ENCODE data around the gene BIRC2.

BIRC2 gene

DNA sequence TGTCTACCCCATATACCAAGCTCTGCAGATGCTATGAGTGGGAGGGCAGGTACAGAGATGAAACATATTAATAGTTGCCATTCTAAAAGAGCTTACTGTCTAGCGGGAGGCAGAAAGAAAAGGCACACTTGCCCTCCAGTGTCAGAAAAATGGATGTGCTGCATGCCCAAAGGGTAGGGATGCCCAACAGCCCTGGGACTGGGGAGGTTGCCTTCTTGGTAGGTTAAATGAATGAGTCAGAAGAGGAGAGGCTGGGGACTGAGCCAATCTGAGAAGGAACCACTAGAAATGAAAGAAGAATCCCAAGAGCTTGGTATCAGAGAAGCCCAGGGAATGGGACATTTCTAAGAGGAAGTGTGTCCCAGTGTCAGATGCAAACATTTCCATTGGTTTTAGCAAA lies 28.5 kb upstream of the BIRC2 start:
- no peak for TF ChIP-seq FOXP2 (optimal IDR thresholded peaks at IDR 0.05; ENCODE audit: borderline replicate concordance, extremely low read depth, extremely low read length, insufficient read depth)
- no peak for TF ChIP-seq SIN3A (IDR thresholded peaks at IDR 0.05; ENCODE audit: borderline replicate concordance, insufficient read depth, low read length)
- no peak for TF ChIP-seq TAF1 (IDR thresholded peaks at IDR 0.05; ENCODE audit: borderline replicate concordance, insufficient read depth, low read length)
- TF ChIP-seq, protein P1, sequence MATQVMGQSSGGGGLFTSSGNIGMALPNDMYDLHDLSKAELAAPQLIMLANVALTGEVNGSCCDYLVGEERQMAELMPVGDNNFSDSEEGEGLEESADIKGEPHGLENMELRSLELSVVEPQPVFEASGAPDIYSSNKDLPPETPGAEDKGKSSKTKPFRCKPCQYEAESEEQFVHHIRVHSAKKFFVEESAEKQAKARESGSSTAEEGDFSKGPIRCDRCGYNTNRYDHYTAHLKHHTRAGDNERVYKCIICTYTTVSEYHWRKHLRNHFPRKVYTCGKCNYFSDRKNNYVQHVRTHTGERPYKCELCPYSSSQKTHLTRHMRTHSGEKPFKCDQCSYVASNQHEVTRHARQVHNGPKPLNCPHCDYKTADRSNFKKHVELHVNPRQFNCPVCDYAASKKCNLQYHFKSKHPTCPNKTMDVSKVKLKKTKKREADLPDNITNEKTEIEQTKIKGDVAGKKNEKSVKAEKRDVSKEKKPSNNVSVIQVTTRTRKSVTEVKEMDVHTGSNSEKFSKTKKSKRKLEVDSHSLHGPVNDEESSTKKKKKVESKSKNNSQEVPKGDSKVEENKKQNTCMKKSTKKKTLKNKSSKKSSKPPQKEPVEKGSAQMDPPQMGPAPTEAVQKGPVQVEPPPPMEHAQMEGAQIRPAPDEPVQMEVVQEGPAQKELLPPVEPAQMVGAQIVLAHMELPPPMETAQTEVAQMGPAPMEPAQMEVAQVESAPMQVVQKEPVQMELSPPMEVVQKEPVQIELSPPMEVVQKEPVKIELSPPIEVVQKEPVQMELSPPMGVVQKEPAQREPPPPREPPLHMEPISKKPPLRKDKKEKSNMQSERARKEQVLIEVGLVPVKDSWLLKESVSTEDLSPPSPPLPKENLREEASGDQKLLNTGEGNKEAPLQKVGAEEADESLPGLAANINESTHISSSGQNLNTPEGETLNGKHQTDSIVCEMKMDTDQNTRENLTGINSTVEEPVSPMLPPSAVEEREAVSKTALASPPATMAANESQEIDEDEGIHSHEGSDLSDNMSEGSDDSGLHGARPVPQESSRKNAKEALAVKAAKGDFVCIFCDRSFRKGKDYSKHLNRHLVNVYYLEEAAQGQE (IDR thresholded peaks at IDR 0.05; ENCODE audit: insufficient read depth in 1 of 2, low read depth in 2 of 2, low read length in 2 of 2), result no peak
- no peak for TF ChIP-seq POLR2AphosphoS5 (IDR thresholded peaks at IDR 0.05; ENCODE audit: low read depth, low read length)

DNA sequence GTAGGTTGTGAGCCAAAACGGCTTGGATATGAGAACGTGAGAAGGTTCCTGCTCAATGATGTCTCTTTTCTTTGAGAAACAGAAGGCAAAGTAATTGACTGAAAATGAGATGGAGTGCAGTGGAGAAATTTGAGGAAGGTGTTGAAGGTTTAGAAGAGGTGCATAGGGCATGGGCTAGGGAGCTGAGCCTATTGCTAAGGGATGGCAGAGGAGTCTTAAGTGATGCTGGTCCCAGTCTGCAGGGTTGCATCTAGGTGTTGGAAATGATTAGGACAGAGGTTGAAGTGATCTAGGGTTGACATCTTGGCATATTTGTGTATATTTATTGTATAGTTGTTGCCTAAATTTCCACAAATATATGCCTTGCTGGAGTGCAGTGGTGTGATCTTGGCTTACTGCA lies 27.5 kb upstream of the BIRC2 start:
- no peak for TF ChIP-seq TAF1 (IDR thresholded peaks at IDR 0.05; ENCODE audit: borderline replicate concordance, insufficient read depth, low read length)
- TF ChIP-seq POLR2AphosphoS5 (IDR thresholded peaks at IDR 0.05; ENCODE audit: low read depth, low read length), result no peak
- TF ChIP-seq SIN3A (IDR thresholded peaks at IDR 0.05; ENCODE audit: borderline replicate concordance, insufficient read depth, low read length), result no peak
- TF ChIP-seq, protein P1 (IDR thresholded peaks at IDR 0.05; ENCODE audit: insufficient read depth in 1 of 2, low read depth in 2 of 2, low read length in 2 of 2), result no peak
- no peak for TF ChIP-seq FOXP2 (optimal IDR thresholded peaks at IDR 0.05; ENCODE audit: borderline replicate concordance, extremely low read depth, extremely low read length, insufficient read depth)

DNA sequence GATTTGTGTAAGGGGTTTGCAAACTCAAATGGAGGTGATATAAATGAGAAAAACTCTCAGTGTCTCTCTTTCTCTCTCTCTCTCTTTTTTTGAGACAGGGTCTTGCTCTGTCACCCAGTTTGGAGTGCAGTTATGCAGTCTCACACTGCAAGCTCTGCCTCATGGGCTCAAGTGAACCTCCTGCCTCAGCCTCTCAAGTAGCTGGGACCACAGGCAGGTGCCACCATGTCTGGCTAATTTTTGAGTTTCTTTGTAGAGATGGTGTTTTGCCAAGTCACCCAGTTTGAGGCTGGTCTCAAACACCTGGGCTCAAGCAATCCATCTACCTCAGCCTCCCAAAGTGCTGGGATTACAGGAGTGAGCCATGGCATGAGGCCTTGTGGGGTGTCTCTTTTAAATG lies 26.8 kb upstream of the BIRC2 start:
- TF ChIP-seq, protein P1 (IDR thresholded peaks at IDR 0.05; ENCODE audit: insufficient read depth in 1 of 2, low read depth in 2 of 2, low read length in 2 of 2), result no peak
- TF ChIP-seq POLR2AphosphoS5 (IDR thresholded peaks at IDR 0.05; ENCODE audit: low read depth, low read length) (no peak), FOXP2 (optimal IDR thresholded peaks at IDR 0.05; ENCODE audit: borderline replicate concordance, extremely low read depth, extremely low read length, insufficient read depth) (no peak), SIN3A (IDR thresholded peaks at IDR 0.05; ENCODE audit: borderline replicate concordance, insufficient read depth, low read length) (no peak), TAF1 (IDR thresholded peaks at IDR 0.05; ENCODE audit: borderline replicate concordance, insufficient read depth, low read length) (no peak)

DNA sequence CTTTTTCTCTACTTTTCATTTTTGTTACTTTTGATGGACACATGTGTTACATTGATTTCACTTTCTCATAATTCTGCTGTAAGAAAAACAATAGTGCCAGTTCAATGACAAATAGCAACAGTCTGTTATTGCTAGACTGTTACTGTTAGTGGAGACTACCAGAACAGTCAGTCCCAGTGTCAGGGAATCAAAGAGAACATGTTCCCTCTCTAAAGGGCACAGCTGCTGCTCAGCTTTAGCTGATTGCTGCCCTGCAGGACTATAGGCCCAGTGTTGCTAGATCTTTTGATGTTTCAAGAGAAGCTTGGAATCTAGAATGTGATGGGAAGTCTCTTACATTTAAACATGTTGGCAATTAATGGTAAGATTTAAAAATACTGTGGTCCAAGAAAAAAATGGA lies 26.3 kb upstream of the BIRC2 start:
- TF ChIP-seq POLR2AphosphoS5 (IDR thresholded peaks at IDR 0.05; ENCODE audit: low read depth, low read length) (no peak), TAF1 (IDR thresholded peaks at IDR 0.05; ENCODE audit: borderline replicate concordance, insufficient read depth, low read length) (no peak), SIN3A (IDR thresholded peaks at IDR 0.05; ENCODE audit: borderline replicate concordance, insufficient read depth, low read length) (no peak), FOXP2 (optimal IDR thresholded peaks at IDR 0.05; ENCODE audit: borderline replicate concordance, extremely low read depth, extremely low read length, insufficient read depth) (no peak)
- TF ChIP-seq, protein P1 (IDR thresholded peaks at IDR 0.05; ENCODE audit: insufficient read depth in 1 of 2, low read depth in 2 of 2, low read length in 2 of 2), result no peak

DNA sequence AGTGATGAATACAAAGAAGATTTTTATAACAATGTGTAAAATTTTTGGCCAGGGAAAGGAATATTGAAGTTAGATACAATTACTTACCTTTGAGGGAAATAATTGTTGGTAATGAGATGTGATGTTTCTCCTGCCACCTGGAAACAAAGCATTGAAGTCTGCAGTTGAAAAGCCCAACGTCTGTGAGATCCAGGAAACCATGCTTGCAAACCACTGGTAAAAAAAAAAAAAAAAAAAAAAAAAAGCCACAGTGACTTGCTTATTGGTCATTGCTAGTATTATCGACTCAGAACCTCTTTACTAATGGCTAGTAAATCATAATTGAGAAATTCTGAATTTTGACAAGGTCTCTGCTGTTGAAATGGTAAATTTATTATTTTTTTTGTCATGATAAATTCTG lies 24.5 kb upstream of the BIRC2 start:
- TF ChIP-seq POLR2AphosphoS5 (IDR thresholded peaks at IDR 0.05; ENCODE audit: low read depth, low read length) (no peak), TAF1 (IDR thresholded peaks at IDR 0.05; ENCODE audit: borderline replicate concordance, insufficient read depth, low read length) (no peak), SIN3A (IDR thresholded peaks at IDR 0.05; ENCODE audit: borderline replicate concordance, insufficient read depth, low read length) (no peak), FOXP2 (optimal IDR thresholded peaks at IDR 0.05; ENCODE audit: borderline replicate concordance, extremely low read depth, extremely low read length, insufficient read depth) (no peak)
- TF ChIP-seq, protein P1 (IDR thresholded peaks at IDR 0.05; ENCODE audit: insufficient read depth in 1 of 2, low read depth in 2 of 2, low read length in 2 of 2), result no peak
